Measurements from ENCODE around the gene MAPRE3. TPM values are rescaled to one million over a fixed set of nuclear protein-coding genes. Genes with fewer than 3 reads are reported as not detected.

Gene MAPRE3
- total RNA-seq, 2 experiments from 2014 or later: 3.4 to 4.5 TPM

GRCh38 chr2:26932974-26933373 is 37.5 kb upstream of the MAPRE3 start:
- Mint-ChIP-seq H3K27me3 (peaks cover 32% of the 10 kb centered on the region), H3K9me3 (no peaks in the 10 kb centered on the region), H3K36me3 (ENCODE audit: low read depth) (no peaks in the 10 kb centered on the region), H3K4me3 (no peak overlapping the region), H3K4me1 (ENCODE audit: low read depth) (no peaks in the 10 kb centered on the region), H3K27ac (no peak overlapping the region)
- Histone ChIP-seq H3K4me3 (ENCODE audit: low read length) (no peak overlapping the region), H3K27ac (ENCODE audit: low read depth in 1 of 2, low read length in 2 of 2) (no peak overlapping the region), H3K9me3 (ENCODE audit: control insufficient read depth in 1 of 2, insufficient read depth in 1 of 2, low read length in 2 of 2) (no peaks in the 10 kb centered on the region), H3K27me3 (ENCODE audit: control insufficient read depth in 1 of 2, insufficient read depth in 2 of 2, low read length in 2 of 2) (peaks cover 0 to 4% of the 10 kb centered on the region in 2 experiments), H3K36me3 (ENCODE audit: insufficient read depth, low read length) (no peaks in the 10 kb centered on the region), H3K4me1 (ENCODE audit: insufficient read depth, low read length) (no peaks in the 10 kb centered on the region)
- TF ChIP-seq, protein P1, sequence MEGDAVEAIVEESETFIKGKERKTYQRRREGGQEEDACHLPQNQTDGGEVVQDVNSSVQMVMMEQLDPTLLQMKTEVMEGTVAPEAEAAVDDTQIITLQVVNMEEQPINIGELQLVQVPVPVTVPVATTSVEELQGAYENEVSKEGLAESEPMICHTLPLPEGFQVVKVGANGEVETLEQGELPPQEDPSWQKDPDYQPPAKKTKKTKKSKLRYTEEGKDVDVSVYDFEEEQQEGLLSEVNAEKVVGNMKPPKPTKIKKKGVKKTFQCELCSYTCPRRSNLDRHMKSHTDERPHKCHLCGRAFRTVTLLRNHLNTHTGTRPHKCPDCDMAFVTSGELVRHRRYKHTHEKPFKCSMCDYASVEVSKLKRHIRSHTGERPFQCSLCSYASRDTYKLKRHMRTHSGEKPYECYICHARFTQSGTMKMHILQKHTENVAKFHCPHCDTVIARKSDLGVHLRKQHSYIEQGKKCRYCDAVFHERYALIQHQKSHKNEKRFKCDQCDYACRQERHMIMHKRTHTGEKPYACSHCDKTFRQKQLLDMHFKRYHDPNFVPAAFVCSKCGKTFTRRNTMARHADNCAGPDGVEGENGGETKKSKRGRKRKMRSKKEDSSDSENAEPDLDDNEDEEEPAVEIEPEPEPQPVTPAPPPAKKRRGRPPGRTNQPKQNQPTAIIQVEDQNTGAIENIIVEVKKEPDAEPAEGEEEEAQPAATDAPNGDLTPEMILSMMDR (IDR thresholded peaks at IDR 0.05): no peak
- DNase-seq: no peak
- POLR2A ChIA-PET: no interaction called here
- ATAC-seq (ENCODE audit: poor library complexity): no peak
- intact Hi-C loops (cut with DNase I, micrococcal nuclease): no loop called here
- CTCF ChIA-PET: no interaction called here

- H3K36me3 ChIP-seq (ENCODE audit: insufficient read depth, low read length): no peaks in the 10 kb centered on the region
- no peaks in the 10 kb centered on the region for H3K4me1 ChIP-seq (ENCODE audit: insufficient read depth, low read length)
- no peak overlapping the region for H3K4me3 ChIP-seq (ENCODE audit: low read length)
- POLR2A ChIA-PET: no interaction called here
- no peak overlapping the region for H3K27ac Mint-ChIP-seq
- no peaks in the 10 kb centered on the region for H3K9me3 ChIP-seq (ENCODE audit: control insufficient read depth in 1 of 2, insufficient read depth in 1 of 2, low read length in 2 of 2)
- DNase-seq (no peak), ATAC-seq (ENCODE audit: poor library complexity) (no peak)
- CTCF ChIA-PET: interaction anchor here (1.3 kb wide), 1 partner anchor 9 kb away, joined by 3 read pairs; no protein-coding TSS in a partner anchor
- H3K27ac ChIP-seq (ENCODE audit: low read depth in 1 of 2, low read length in 2 of 2): no peak overlapping the region
- TF ChIP-seq, protein P1 (IDR thresholded peaks at IDR 0.05): no peak
- H3K4me1 Mint-ChIP-seq (ENCODE audit: low read depth): no peaks in the 10 kb centered on the region
- no peaks in the 10 kb centered on the region for H3K36me3 Mint-ChIP-seq (ENCODE audit: low read depth)
- peaks cover 29% of the 10 kb centered on the region for H3K27me3 Mint-ChIP-seq
- intact Hi-C loops (cut with DNase I, micrococcal nuclease): no loop called here
- H3K27me3 ChIP-seq (ENCODE audit: control insufficient read depth in 1 of 2, insufficient read depth in 2 of 2, low read length in 2 of 2): peaks cover 0 to 4% of the 10 kb centered on the region in 2 experiments
- no peak overlapping the region for H3K4me3 Mint-ChIP-seq
- H3K9me3 Mint-ChIP-seq: no peaks in the 10 kb centered on the region
Observed at GRCh38 chr2:26933431-26934334, 36.8 kb upstream of the MAPRE3 start.

GRCh38 chr2:26934335-26934724 is 36.1 kb upstream of the MAPRE3 start:
- H3K36me3 Mint-ChIP-seq (ENCODE audit: low read depth): no peaks in the 10 kb centered on the region
- CTCF ChIA-PET: interaction anchor here (1.3 kb wide), 1 partner anchor 8 kb away, joined by 3 read pairs; no protein-coding TSS in a partner anchor
- H3K4me1 ChIP-seq (ENCODE audit: insufficient read depth, low read length): no peaks in the 10 kb centered on the region
- H3K4me3 Mint-ChIP-seq: no peak overlapping the region
- ATAC-seq (ENCODE audit: poor library complexity) (no peak), DNase-seq (no peak)
- no peaks in the 10 kb centered on the region for H3K9me3 ChIP-seq (ENCODE audit: control insufficient read depth in 1 of 2, insufficient read depth in 1 of 2, low read length in 2 of 2)
- peaks cover 29% of the 10 kb centered on the region for H3K27me3 Mint-ChIP-seq
- no peaks in the 10 kb centered on the region for H3K9me3 Mint-ChIP-seq
- POLR2A ChIA-PET: no interaction called here
- no peak overlapping the region for H3K27ac Mint-ChIP-seq
- H3K4me3 ChIP-seq (ENCODE audit: low read length): no peak overlapping the region
- H3K36me3 ChIP-seq (ENCODE audit: insufficient read depth, low read length): no peaks in the 10 kb centered on the region
- TF ChIP-seq, protein P1 (IDR thresholded peaks at IDR 0.05): no peak
- intact Hi-C loops (cut with DNase I, micrococcal nuclease): no loop called here
- H3K4me1 Mint-ChIP-seq (ENCODE audit: low read depth): no peaks in the 10 kb centered on the region
- no peak overlapping the region for H3K27ac ChIP-seq (ENCODE audit: low read depth in 1 of 2, low read length in 2 of 2)
- H3K27me3 ChIP-seq (ENCODE audit: control insufficient read depth in 1 of 2, insufficient read depth in 2 of 2, low read length in 2 of 2): peaks cover 0 to 4% of the 10 kb centered on the region in 2 experiments
